Measurements from ENCODE around the gene SFMBT2. TPM values are rescaled to one million over a fixed set of nuclear protein-coding genes. Genes with fewer than 3 reads are reported as not detected.

Gene SFMBT2
- total and polyA plus RNA-seq, 2 of the 4 experiments (the other 2 are of a cell fraction), result 0.70 to 1.3 TPM

GRCh38 chr10:7445474-7446185 lies 34.8 kb upstream of the SFMBT2 start:
- no peak for ATAC-seq (ENCODE audit: low read depth)
- dilution Hi-C loops (cut with HindIII; ENCODE audit: low sequenced_read_pairs, unreplicated experiment), result no loop called here

More at GRCh38 chr10:7445474-7446185, 34.8 kb upstream of the SFMBT2 start:
- Histone ChIP-seq H3K9me3 (ENCODE audit: control insufficient read depth, insufficient read depth, low read length) (no peaks in the 10 kb centered on the region), H3K4me3 (ENCODE audit: insufficient read depth, low read depth, low read length) (no peak overlapping the region), H4K91ac (ENCODE audit: insufficient read depth, low read depth, low read length) (no peak overlapping the region), H3K79me1 (ENCODE audit: low read depth in 1 of 2, low read length in 2 of 2) (no peaks in the 10 kb centered on the region), H3K27ac (ENCODE audit: insufficient read depth, low read length) (no peak overlapping the region), H2AFZ (replicated peaks; ENCODE audit: low read length, poor library complexity) (no peak overlapping the region), H3K9me1 (ENCODE audit: insufficient read depth, low read length) (no peaks in the 10 kb centered on the region), H3K4me2 (ENCODE audit: low read depth, low read length) (no peak overlapping the region), H4K5ac (ENCODE audit: low read depth, low read length) (no peak overlapping the region), H2AK5ac (ENCODE audit: low read depth, low read length) (no peak overlapping the region), H3K18ac (ENCODE audit: low read depth, low read length) (no peak overlapping the region), H2AK9ac (replicated peaks; ENCODE audit: low read depth, low read length, poor library complexity) (no peak overlapping the region), H3K9ac (ENCODE audit: low read depth, low read length) (no peak overlapping the region), H3K36me3 (ENCODE audit: control insufficient read depth, insufficient read depth, low read length) (no peaks in the 10 kb centered on the region), H3K14ac (replicated peaks; ENCODE audit: low read depth, low read length) (no peak overlapping the region), H4K8ac (ENCODE audit: low read depth in 2 of 2, low read length in 2 of 2) (no peak overlapping the region), H2BK20ac (ENCODE audit: low read depth, low read length) (no peak overlapping the region), H3K27me3 (ENCODE audit: control insufficient read depth, insufficient read depth, low read length) (no peaks in the 10 kb centered on the region), H3K4ac (ENCODE audit: low read depth, low read length) (no peak overlapping the region), H2BK5ac (ENCODE audit: low read depth, low read length, poor library complexity, severe bottlenecking) (no peak overlapping the region), H3K23ac (ENCODE audit: low read depth, low read length) (no peak overlapping the region), H4K20me1 (ENCODE audit: insufficient read depth, low read length) (no peaks in the 10 kb centered on the region), H2BK120ac (ENCODE audit: low read depth, low read length) (no peak overlapping the region), H2BK15ac (ENCODE audit: low read depth, low read length) (no peak overlapping the region), H3K56ac (ENCODE audit: extremely low read depth, insufficient read depth, low read length) (no peak overlapping the region), H3K4me1 (ENCODE audit: control insufficient read depth, insufficient read depth, low read length) (no peaks in the 10 kb centered on the region)
- in situ Hi-C loops (cut with MboI; ENCODE audit: low sequenced_read_pairs), result no loop called here
- no TSS peak for BruUV-seq (replicated peaks)
- 67% methylated on average over 3 of the region's 7 CpGs; no CpG with 5 or more reads in 1 of the 2 experiments for WGBS, 2 experiments (ENCODE audit: extremely low coverage in 2 of 2, insufficient read length in 1 of 2)
- ChIA-PET CTCF (interaction anchor here (0.6 kb wide), 1 partner anchor 30 kb away, joined by 3 read pairs; no protein-coding TSS in a partner anchor), POLR2A (ENCODE audit: unreplicated experiment) (no interaction called here)
- TF ChIP-seq NFE2L2 (IDR thresholded peaks at IDR 0.05; ENCODE audit: low read depth, low read length) (no peak), MXI1 (IDR thresholded peaks at IDR 0.05; ENCODE audit: borderline replicate concordance, low read depth, low read length) (no peak), RAD21 (IDR thresholded peaks at IDR 0.05; ENCODE audit: low read length) (no peak), MAFK (IDR thresholded peaks at IDR 0.05; ENCODE audit: low read depth, low read length) (no peak), SMC3 (IDR thresholded peaks at IDR 0.05; ENCODE audit: low read depth, low read length) (no peak), ELK1 (IDR thresholded peaks at IDR 0.05; ENCODE audit: borderline replicate concordance, low read depth, low read length) (no peak), MAZ (IDR thresholded peaks at IDR 0.05; ENCODE audit: borderline replicate concordance, low read depth, low read length) (no peak), FOS (IDR thresholded peaks at IDR 0.05; ENCODE audit: low read depth, low read length) (no peak), BHLHE40 (IDR thresholded peaks at IDR 0.05; ENCODE audit: low read depth, low read length) (no peak), CTCF (conservative IDR thresholded peaks at IDR 0.05; ENCODE audit: low read depth, low read length) (no peak), POLR2A (IDR thresholded peaks at IDR 0.05; ENCODE audit: low read depth, low read length) (no peak), CEBPB (IDR thresholded peaks at IDR 0.05; ENCODE audit: low read depth, low read length) (no peak), RCOR1 (IDR thresholded peaks at IDR 0.05; ENCODE audit: insufficient replicate concordance, low read length) (no peak), CHD1 (IDR thresholded peaks at IDR 0.05; ENCODE audit: low read depth, low read length) (no peak), RFX5 (IDR thresholded peaks at IDR 0.05; ENCODE audit: low read depth, low read length) (no peak)
- TF ChIP-seq, protein P1, sequence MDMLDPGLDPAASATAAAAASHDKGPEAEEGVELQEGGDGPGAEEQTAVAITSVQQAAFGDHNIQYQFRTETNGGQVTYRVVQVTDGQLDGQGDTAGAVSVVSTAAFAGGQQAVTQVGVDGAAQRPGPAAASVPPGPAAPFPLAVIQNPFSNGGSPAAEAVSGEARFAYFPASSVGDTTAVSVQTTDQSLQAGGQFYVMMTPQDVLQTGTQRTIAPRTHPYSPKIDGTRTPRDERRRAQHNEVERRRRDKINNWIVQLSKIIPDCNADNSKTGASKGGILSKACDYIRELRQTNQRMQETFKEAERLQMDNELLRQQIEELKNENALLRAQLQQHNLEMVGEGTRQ (IDR thresholded peaks at IDR 0.05; ENCODE audit: low read depth, low read length), result no peak
- no peak for DNase-seq
- intact Hi-C loops (cut with micrococcal nuclease), result no loop called here

Measured in IMR-90 (cell line).